ENCODE data around the gene SPATA46.

DNA sequence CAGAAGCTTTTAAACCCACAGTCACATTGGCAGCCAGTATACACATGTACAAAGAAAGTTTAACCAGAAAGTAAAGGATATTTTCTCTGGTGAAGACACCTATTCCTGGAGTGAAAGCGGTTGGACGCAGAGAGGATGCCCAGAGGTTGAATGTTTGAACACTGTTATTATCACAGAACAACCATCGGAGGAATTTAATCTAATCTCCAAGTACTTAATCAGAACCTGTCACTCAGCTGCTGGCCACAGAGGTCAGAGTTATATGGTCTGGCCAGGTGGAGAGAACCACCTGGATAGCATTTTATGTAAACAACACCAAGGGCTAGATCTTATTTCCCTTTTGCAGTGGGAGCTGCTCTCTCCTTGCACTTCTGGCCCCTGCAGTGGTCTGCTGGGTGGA lies 29.4 kb downstream of the SPATA46 start:
- TF ChIP-seq, protein P1, sequence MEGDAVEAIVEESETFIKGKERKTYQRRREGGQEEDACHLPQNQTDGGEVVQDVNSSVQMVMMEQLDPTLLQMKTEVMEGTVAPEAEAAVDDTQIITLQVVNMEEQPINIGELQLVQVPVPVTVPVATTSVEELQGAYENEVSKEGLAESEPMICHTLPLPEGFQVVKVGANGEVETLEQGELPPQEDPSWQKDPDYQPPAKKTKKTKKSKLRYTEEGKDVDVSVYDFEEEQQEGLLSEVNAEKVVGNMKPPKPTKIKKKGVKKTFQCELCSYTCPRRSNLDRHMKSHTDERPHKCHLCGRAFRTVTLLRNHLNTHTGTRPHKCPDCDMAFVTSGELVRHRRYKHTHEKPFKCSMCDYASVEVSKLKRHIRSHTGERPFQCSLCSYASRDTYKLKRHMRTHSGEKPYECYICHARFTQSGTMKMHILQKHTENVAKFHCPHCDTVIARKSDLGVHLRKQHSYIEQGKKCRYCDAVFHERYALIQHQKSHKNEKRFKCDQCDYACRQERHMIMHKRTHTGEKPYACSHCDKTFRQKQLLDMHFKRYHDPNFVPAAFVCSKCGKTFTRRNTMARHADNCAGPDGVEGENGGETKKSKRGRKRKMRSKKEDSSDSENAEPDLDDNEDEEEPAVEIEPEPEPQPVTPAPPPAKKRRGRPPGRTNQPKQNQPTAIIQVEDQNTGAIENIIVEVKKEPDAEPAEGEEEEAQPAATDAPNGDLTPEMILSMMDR (IDR thresholded peaks at IDR 0.05): no peak
- TF ChIP-seq RFX5 (IDR thresholded peaks at IDR 0.05; ENCODE audit: low read length): no peak
- no peak for TF ChIP-seq POLR2AphosphoS5 (IDR thresholded peaks at IDR 0.05; ENCODE audit: low read depth, low read length)
